ENCODE measurements around the gene KIFC3.

The KIFC3 gene

GRCh38 chr16:57795431-57795878 is 6.8 kb downstream of the KIFC3 start:
- Histone ChIP-seq H3K4me3 (ENCODE audit: extremely low read depth, insufficient read depth, low read length, poor library complexity, severe bottlenecking) (no peak overlapping the region), H3K4me1 (ENCODE audit: control insufficient read depth, insufficient read depth, low read length, poor library complexity, severe bottlenecking) (peaks cover 35% of the 10 kb centered on the region), H3K9me3 (ENCODE audit: control insufficient read depth, low read length) (no peaks in the 10 kb centered on the region), H3K27ac (ENCODE audit: low read depth, low read length, severe bottlenecking) (no peak overlapping the region), H3K36me3 (ENCODE audit: control insufficient read depth, insufficient read depth, low read length) (peaks cover 63% of the 10 kb centered on the region)
- WGBS, 2 experiments (ENCODE audit: insufficient coverage in 2 of 2) = 59 to 62% methylated on average over 6 to 7 of the region's 9 CpGs

GRCh38 chr16:57794849-57795430 is 7.4 kb downstream of the KIFC3 start:
- 93 to 95% methylated on average over 17 to 18 of the region's 18 CpGs for WGBS, 2 experiments (ENCODE audit: insufficient coverage in 2 of 2)
- Histone ChIP-seq H3K27ac (ENCODE audit: low read depth, low read length, severe bottlenecking) (no peak overlapping the region), H3K36me3 (ENCODE audit: control insufficient read depth, insufficient read depth, low read length) (peaks cover 68% of the 10 kb centered on the region), H3K9me3 (ENCODE audit: control insufficient read depth, low read length) (no peaks in the 10 kb centered on the region), H3K4me3 (ENCODE audit: extremely low read depth, insufficient read depth, low read length, poor library complexity, severe bottlenecking) (no peak overlapping the region), H3K4me1 (ENCODE audit: control insufficient read depth, insufficient read depth, low read length, poor library complexity, severe bottlenecking) (peaks cover 30% of the 10 kb centered on the region)

DNA sequence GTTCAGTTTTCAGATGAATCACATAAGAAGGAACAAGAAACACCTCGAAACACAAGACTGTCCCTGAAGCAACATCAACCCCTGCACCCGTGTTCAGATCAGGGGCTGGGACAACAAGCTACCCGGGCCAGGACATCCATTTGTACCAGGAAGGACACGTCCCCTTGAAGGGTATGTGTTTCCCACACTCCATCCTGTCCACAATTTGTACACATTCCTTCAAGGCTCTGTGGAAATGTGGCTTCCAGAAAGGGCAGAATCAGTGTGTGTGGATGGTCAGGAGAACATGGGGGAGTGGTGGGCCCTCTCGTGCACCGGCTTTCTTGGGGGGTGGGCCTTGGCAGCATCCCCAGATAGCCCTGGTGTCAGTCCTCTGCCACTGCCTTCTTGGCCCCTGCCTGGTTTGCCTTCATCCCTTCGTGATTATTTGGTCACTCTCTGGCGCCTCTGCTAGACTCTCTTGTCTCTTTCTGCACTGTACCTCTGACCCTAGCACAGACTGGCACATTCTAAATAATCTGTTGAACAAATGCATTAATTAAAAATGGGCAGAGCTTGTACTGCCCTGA is 10.3 kb downstream of the KIFC3 start:
- Histone ChIP-seq H3K4me1 (ENCODE audit: control insufficient read depth, insufficient read depth, low read length, poor library complexity, severe bottlenecking) (no peaks in the 10 kb centered on the region), H3K27ac (ENCODE audit: low read depth, low read length, severe bottlenecking) (no peak overlapping the region), H3K9me3 (ENCODE audit: control insufficient read depth, low read length) (no peaks in the 10 kb centered on the region), H3K36me3 (ENCODE audit: control insufficient read depth, insufficient read depth, low read length) (peaks cover 88% of the 10 kb centered on the region), H3K4me3 (ENCODE audit: extremely low read depth, insufficient read depth, low read length, poor library complexity, severe bottlenecking) (no peak overlapping the region)
- WGBS, 2 experiments (ENCODE audit: insufficient coverage in 2 of 2) = 89 to 96% methylated on average over 3 to 7 of the region's 8 CpGs

DNA sequence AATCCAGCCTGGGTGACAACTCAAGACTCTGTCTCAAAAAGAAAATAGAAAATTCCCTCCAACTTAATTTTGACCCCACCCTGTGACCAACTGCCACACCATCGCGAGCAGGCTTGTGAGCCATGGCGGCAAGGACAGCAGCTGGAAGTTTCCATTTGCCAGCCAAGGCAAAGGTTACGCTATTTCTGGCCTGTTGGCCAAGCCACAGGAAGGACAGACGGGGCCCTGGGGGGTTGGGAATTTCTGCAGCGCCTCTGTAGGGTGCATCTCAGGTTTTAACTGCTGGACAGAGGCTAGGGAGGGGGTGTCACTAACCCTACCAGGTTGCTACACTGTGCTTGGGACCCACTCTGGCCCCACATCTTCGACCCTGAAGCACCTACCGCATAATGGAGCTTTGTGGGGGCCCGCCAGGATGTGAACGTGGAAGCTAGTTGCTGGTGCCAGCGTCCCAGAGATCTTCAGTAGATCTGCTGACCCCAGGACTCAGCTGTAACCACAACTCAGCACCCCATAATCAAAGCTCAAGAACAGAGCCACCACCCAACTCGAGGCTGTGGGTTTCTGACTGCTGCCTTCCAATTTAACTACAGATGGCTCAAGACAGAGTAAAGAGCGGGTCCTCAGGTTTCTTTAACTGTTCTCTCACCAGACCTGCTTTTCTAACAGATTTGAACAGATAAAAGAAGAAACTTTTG is 10.9 kb downstream of the KIFC3 start:
- Histone ChIP-seq H3K4me1 (ENCODE audit: control insufficient read depth, insufficient read depth, low read length, poor library complexity, severe bottlenecking) (no peaks in the 10 kb centered on the region), H3K9me3 (ENCODE audit: control insufficient read depth, low read length) (no peaks in the 10 kb centered on the region), H3K27ac (ENCODE audit: low read depth, low read length, severe bottlenecking) (no peak overlapping the region), H3K36me3 (ENCODE audit: control insufficient read depth, insufficient read depth, low read length) (peaks cover 86% of the 10 kb centered on the region), H3K4me3 (ENCODE audit: extremely low read depth, insufficient read depth, low read length, poor library complexity, severe bottlenecking) (no peak overlapping the region)
- 95 to 96% methylated on average over 11 of the region's 13 CpGs for WGBS, 2 experiments (ENCODE audit: insufficient coverage in 2 of 2)

- Histone ChIP-seq H3K4me1 (ENCODE audit: control insufficient read depth, insufficient read depth, low read length, poor library complexity, severe bottlenecking) (no peaks in the 10 kb centered on the region), H3K27ac (ENCODE audit: low read depth, low read length, severe bottlenecking) (no peak overlapping the region), H3K9me3 (ENCODE audit: control insufficient read depth, low read length) (no peaks in the 10 kb centered on the region), H3K36me3 (ENCODE audit: control insufficient read depth, insufficient read depth, low read length) (peaks cover 87% of the 10 kb centered on the region), H3K4me3 (ENCODE audit: extremely low read depth, insufficient read depth, low read length, poor library complexity, severe bottlenecking) (no peak overlapping the region)
- 92 to 96% methylated on average over 11 to 12 of the region's 12 CpGs for WGBS, 2 experiments (ENCODE audit: insufficient coverage in 2 of 2)
These were observed 13.3 kb downstream of the KIFC3 start for GRCh38 chr16:57788951-57789350.

DNA sequence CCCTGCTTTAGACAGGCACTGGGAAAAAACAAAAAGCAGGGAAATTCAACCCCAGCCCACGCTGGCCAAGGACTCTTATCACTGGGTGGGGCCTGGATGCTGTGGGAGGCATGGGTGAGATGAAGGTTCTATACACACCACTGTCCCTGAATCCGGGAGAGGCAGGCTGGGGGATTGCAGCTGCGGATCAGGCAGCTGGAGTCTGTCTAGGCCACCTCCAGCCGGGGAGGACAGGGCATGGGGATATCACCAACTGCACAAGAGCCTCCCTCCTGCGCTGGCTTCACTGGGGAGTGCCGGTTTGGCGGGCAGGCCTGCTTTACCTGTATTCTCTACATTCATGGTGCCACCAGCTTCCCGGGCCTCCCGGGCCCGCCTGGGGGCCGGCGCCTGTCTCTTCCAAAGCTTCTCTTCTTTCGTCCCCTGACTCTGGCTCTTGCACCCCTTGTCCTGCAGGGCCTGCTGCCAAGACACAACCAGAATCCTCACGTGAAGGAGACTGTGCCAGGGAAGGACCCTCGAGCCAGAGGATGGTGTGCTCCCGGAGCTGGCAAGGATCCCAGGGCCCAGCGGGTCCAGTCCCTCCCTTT is 13.9 kb downstream of the KIFC3 start:
- Histone ChIP-seq H3K27ac (ENCODE audit: low read depth, low read length, severe bottlenecking) (no peak overlapping the region), H3K4me3 (ENCODE audit: extremely low read depth, insufficient read depth, low read length, poor library complexity, severe bottlenecking) (no peak overlapping the region), H3K36me3 (ENCODE audit: control insufficient read depth, insufficient read depth, low read length) (peaks cover 87% of the 10 kb centered on the region), H3K4me1 (ENCODE audit: control insufficient read depth, insufficient read depth, low read length, poor library complexity, severe bottlenecking) (no peaks in the 10 kb centered on the region), H3K9me3 (ENCODE audit: control insufficient read depth, low read length) (no peaks in the 10 kb centered on the region)
- WGBS, 2 experiments (ENCODE audit: insufficient coverage in 2 of 2) = 85 to 90% methylated on average over 11 to 15 of the region's 17 CpGs

DNA sequence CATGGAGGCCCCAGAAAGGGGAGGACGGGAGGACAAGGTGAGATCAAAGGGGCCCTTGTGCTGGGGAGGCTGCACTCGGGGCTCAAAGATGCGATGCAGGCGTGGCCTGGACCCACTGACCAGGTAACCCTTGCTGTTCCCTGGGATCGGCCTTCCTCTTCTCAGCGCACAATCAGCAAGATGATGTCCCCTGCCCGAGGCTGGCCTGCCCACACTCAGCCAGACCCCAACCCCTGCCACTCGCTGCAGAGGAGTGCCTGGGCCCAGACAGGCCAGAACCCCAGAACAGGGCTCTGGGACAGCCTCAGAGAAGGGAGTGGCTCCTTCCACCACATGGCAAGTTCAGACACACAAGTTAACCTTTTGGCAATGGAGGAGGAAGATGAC is 14.8 kb downstream of the KIFC3 start:
- H3K36me3 ChIP-seq (ENCODE audit: control insufficient read depth, insufficient read depth, low read length) = peaks cover 88% of the 10 kb centered on the region
- no peaks in the 10 kb centered on the region for H3K9me3 ChIP-seq (ENCODE audit: control insufficient read depth, low read length)
- WGBS, 2 experiments (ENCODE audit: insufficient coverage in 2 of 2) = 80 to 84% methylated on average over 6 to 8 of the region's 8 CpGs
- H3K4me3 ChIP-seq (ENCODE audit: extremely low read depth, insufficient read depth, low read length, poor library complexity, severe bottlenecking) = no peak overlapping the region
- H3K27ac ChIP-seq (ENCODE audit: low read depth, low read length, severe bottlenecking) = no peak overlapping the region
- no peaks in the 10 kb centered on the region for H3K4me1 ChIP-seq (ENCODE audit: control insufficient read depth, insufficient read depth, low read length, poor library complexity, severe bottlenecking)

- H3K9me3 ChIP-seq (ENCODE audit: control insufficient read depth, low read length) = no peaks in the 10 kb centered on the region
- H3K27ac ChIP-seq (ENCODE audit: low read depth, low read length, severe bottlenecking) = no peak overlapping the region
- H3K4me1 ChIP-seq (ENCODE audit: control insufficient read depth, insufficient read depth, low read length, poor library complexity, severe bottlenecking) = no peaks in the 10 kb centered on the region
- H3K4me3 ChIP-seq (ENCODE audit: extremely low read depth, insufficient read depth, low read length, poor library complexity, severe bottlenecking) = no peak overlapping the region
- WGBS, 2 experiments (ENCODE audit: insufficient coverage in 2 of 2) = 84 to 89% methylated on average over 20 to 23 of the region's 26 CpGs
- peaks cover 88% of the 10 kb centered on the region for H3K36me3 ChIP-seq (ENCODE audit: control insufficient read depth, insufficient read depth, low read length)
These were observed 15.4 kb downstream of the KIFC3 start for GRCh38 chr16:57786632-57787518.

GRCh38 chr16:57785924-57786323 is 16.4 kb downstream of the KIFC3 start:
- peaks cover 88% of the 10 kb centered on the region for H3K36me3 ChIP-seq (ENCODE audit: control insufficient read depth, insufficient read depth, low read length)
- H3K9me3 ChIP-seq (ENCODE audit: control insufficient read depth, low read length) = no peaks in the 10 kb centered on the region
- WGBS, 2 experiments (ENCODE audit: insufficient coverage in 2 of 2) = 92 to 98% methylated on average over 6 of the region's 8 CpGs
- no peak overlapping the region for H3K27ac ChIP-seq (ENCODE audit: low read depth, low read length, severe bottlenecking)
- no peaks in the 10 kb centered on the region for H3K4me1 ChIP-seq (ENCODE audit: control insufficient read depth, insufficient read depth, low read length, poor library complexity, severe bottlenecking)
- no peak overlapping the region for H3K4me3 ChIP-seq (ENCODE audit: extremely low read depth, insufficient read depth, low read length, poor library complexity, severe bottlenecking)

DNA sequence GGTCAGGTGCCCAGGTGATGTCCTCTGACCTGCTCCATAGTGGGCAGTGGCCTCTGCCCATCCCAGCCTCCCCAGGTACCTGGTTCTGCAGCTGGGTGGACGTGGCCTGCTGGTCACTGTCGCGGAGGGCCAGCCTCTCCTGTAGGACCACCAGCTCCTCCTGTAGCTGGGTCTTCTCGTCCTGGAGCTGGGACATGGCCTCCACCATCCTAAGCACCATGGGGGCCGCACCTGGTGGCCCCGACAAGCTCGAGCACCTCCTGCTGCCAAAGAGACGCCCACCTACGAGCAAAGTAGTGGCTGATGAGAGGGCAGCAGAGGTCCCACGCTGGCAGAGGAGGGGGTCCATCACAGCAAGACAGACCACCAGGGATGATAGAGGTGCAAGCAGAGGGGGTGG is 16.9 kb downstream of the KIFC3 start:
- 83 to 95% methylated on average over 7 to 8 of the region's 10 CpGs for WGBS, 2 experiments (ENCODE audit: insufficient coverage in 2 of 2)
- no peaks in the 10 kb centered on the region for H3K9me3 ChIP-seq (ENCODE audit: control insufficient read depth, low read length)
- H3K4me1 ChIP-seq (ENCODE audit: control insufficient read depth, insufficient read depth, low read length, poor library complexity, severe bottlenecking) = no peaks in the 10 kb centered on the region
- no peak overlapping the region for H3K27ac ChIP-seq (ENCODE audit: low read depth, low read length, severe bottlenecking)
- H3K4me3 ChIP-seq (ENCODE audit: extremely low read depth, insufficient read depth, low read length, poor library complexity, severe bottlenecking) = no peak overlapping the region
- peaks cover 83% of the 10 kb centered on the region for H3K36me3 ChIP-seq (ENCODE audit: control insufficient read depth, insufficient read depth, low read length)

All from mesodermal cell (in vitro differentiated cells).